H1 (cell line): ENCODE measurements around the gene ASTN1. TPM values are rescaled to one million over a fixed set of nuclear protein-coding genes. Genes with fewer than 3 reads are reported as not detected.

Experiments used
- CTCF ChIA-PET: fragments of 300-600 bp; sonication (Branson Sonifier 250); formaldehyde crosslinking; loops from one replicate; lab custom pipeline; 2021; ENCODE audit not compliant: partially characterized antibody; lab: Charles Lee
- POLR2A ChIA-PET: fragments of 300-600 bp; sonication (Branson Sonifier 250); formaldehyde crosslinking; loops from one replicate; lab custom pipeline; 2021; ENCODE audit warnings: inconsistent platforms; ENCODE audit not compliant: partially characterized antibody; lab: Charles Lee
- DNase-seq, 2 experiments: peaks; one replicate each; pipeline versions ENCODE4 v3.0.0 to v3.0.0-alpha.2; 2010 to 2022; ENCODE audit warnings: low spot score in 2 of 2, low read depth in 1 of 2, mixed read lengths in 1 of 2
- FAIRE-seq: peaks from 2 replicates; lab custom pipeline; 2011; peaks lifted over from hg19 to GRCh38; lab: Jason Lieb, UNC
- H2AFZ ChIP-seq: 2 replicates; pipeline ENCODE4 v1.8.1; 2012; ENCODE audit warnings: low read length, inconsistent platforms
- H2AK5ac ChIP-seq: 2 replicates; pipeline ENCODE4 v1.6.1; 2013; ENCODE audit warnings: low read depth, low read length
- H2BK120ac ChIP-seq: replicated peaks from 2 replicates; pipeline ENCODE3; 2013; ENCODE audit warnings: low read depth, low read length, inconsistent platforms
- H2BK12ac ChIP-seq: 2 replicates; pipeline ENCODE4 v1.6.1; 2013; ENCODE audit warnings: low read depth, low read length
- H2BK15ac ChIP-seq: 2 replicates; pipeline ENCODE4 v1.6.1; 2013; ENCODE audit warnings: low read length
- H2BK20ac ChIP-seq: 2 replicates; pipeline ENCODE4 v1.6.1; 2013; ENCODE audit warnings: low read length
- H2BK5ac ChIP-seq: 2 replicates; pipeline ENCODE4 v1.6.1; 2013; ENCODE audit warnings: low read depth, low read length
- H3K14ac ChIP-seq: 2 replicates; pipeline ENCODE4 v1.6.1; 2013; ENCODE audit warnings: inconsistent platforms; ENCODE audit not compliant: insufficient read length
- H3K18ac ChIP-seq: 2 replicates; pipeline ENCODE4 v1.6.1; 2013; ENCODE audit warnings: low read length; ENCODE audit errors: extremely low read depth
- H3K23ac ChIP-seq: 2 replicates; pipeline ENCODE4 v1.6.1; 2013; ENCODE audit warnings: inconsistent platforms; ENCODE audit not compliant: insufficient read length
- H3K23me2 ChIP-seq: 2 replicates; pipeline ENCODE4 v1.6.1; 2013; ENCODE audit warnings: low read depth, low read length
- H3K27ac ChIP-seq: 2 replicates; pipeline ENCODE4 v1.6.1; 2011; ENCODE audit warnings: low read depth, low read length, inconsistent platforms
- H3K27me3 ChIP-seq, 4 experiments: replicated peaks in 1 of 4; 1 replicate in 1 of 4; 2 replicates in 3 of 4; pipeline versions ENCODE4 v1.6.1 to v1.8.1; 2011 to 2013; ENCODE audit warnings: low read length in 3 of 4, mild to moderate bottlenecking in 3 of 4, inconsistent platforms in 2 of 4, mixed read lengths in 2 of 4, moderate library complexity in 1 of 4; ENCODE audit not compliant: control insufficient read depth in 3 of 4, insufficient read depth in 3 of 4; ENCODE audit errors: extremely low read depth in 1 of 4
- H3K36me3 ChIP-seq, 4 experiments: 2 replicates each; pipeline versions ENCODE4 v1.6.1 to v1.8.1; 2011 to 2013; ENCODE audit warnings: mild to moderate bottlenecking in 4 of 4, low read length in 3 of 4, moderate library complexity in 2 of 4, control low read depth in 1 of 4, inconsistent platforms in 1 of 4; ENCODE audit not compliant: insufficient read depth in 4 of 4, control insufficient read depth in 2 of 4
- H3K4ac ChIP-seq: replicated peaks from 2 replicates; pipeline ENCODE3; 2013; ENCODE audit warnings: low read length, low read depth, mixed read lengths, inconsistent platforms; ENCODE audit not compliant: insufficient read length
- H3K4me1 ChIP-seq, 4 experiments: replicated peaks in 1 of 4; 1 replicate in 1 of 4; 2 replicates in 3 of 4; pipeline versions ENCODE4 v1.6.1 to v1.8.1; 2011 to 2013; ENCODE audit warnings: low read length in 3 of 4, inconsistent platforms in 2 of 4, mixed read lengths in 1 of 4; ENCODE audit not compliant: insufficient read depth in 4 of 4, control insufficient read depth in 3 of 4
- H3K4me2 ChIP-seq, 2 experiments: 2 replicates each; pipeline versions ENCODE4 v1.6.1 to v1.8.1; 2011 to 2013; ENCODE audit warnings: low read depth in 2 of 2, low read length in 2 of 2, control low read depth in 1 of 2, inconsistent platforms in 1 of 2, mild to moderate bottlenecking in 1 of 2; ENCODE audit not compliant: insufficient read depth in 1 of 2
- H3K4me3 ChIP-seq, 4 experiments: fragments of 200-600, 300-600 bp in 1 of 4; sonication (generic), shearing (Covaris generic), sonication (Bioruptor Twin) in 1 of 4; 2 replicates each; pipeline versions ENCODE4 v1.5.1 to v1.8.1; 2011 to 2016; ENCODE audit warnings: low read length in 4 of 4, low read depth in 3 of 4, control low read depth in 2 of 4, inconsistent platforms in 2 of 4, mild to moderate bottlenecking in 2 of 4, mixed read lengths in 1 of 4, moderate library complexity in 1 of 4; ENCODE audit not compliant: insufficient read depth in 2 of 4; ENCODE audit errors: extremely low read depth in 1 of 4
- H3K56ac ChIP-seq: replicated peaks from 2 replicates; pipeline ENCODE3; 2013; ENCODE audit warnings: low read depth, mild to moderate bottlenecking, mixed read lengths, low read length, inconsistent platforms; ENCODE audit not compliant: insufficient read length
- H3K79me1 ChIP-seq: 2 replicates; pipeline ENCODE4 v1.6.1; 2013; ENCODE audit warnings: low read depth, low read length, control low read depth
- H3K79me2 ChIP-seq, 2 experiments: 2 replicates each; pipeline versions ENCODE4 v1.6.1 to v1.8.1; 2012 to 2013; ENCODE audit warnings: low read length in 2 of 2, mild to moderate bottlenecking in 2 of 2, inconsistent platforms in 1 of 2; ENCODE audit not compliant: insufficient read depth in 2 of 2, control insufficient read depth in 1 of 2
- H3K9ac ChIP-seq, 4 experiments: replicated peaks in 1 of 4; 1 replicate in 1 of 4; 2 replicates in 3 of 4; pipeline versions ENCODE4 v1.6.1 to v1.8.1; 2011 to 2013; ENCODE audit warnings: low read depth in 3 of 4, low read length in 3 of 4, control low read depth in 2 of 4, mild to moderate bottlenecking in 2 of 4, moderate library complexity in 2 of 4, inconsistent platforms in 1 of 4; ENCODE audit errors: extremely low read depth in 1 of 4
- H3K9me3 ChIP-seq, 2 experiments: 2 replicates each; pipeline versions ENCODE4 v1.6.1 to v1.8.1; 2012 to 2013; ENCODE audit warnings: mild to moderate bottlenecking in 2 of 2, moderate library complexity in 2 of 2, control low read depth in 1 of 2, inconsistent platforms in 1 of 2, low read depth in 1 of 2, low read length in 1 of 2, mixed read lengths in 1 of 2; ENCODE audit not compliant: insufficient read depth in 2 of 2
- H4K20me1 ChIP-seq, 2 experiments: replicated peaks in 1 of 2; 2 replicates each; pipeline versions ENCODE3 to v1.8.1; 2011 to 2013; ENCODE audit warnings: inconsistent platforms in 2 of 2, low read length in 2 of 2, mild to moderate bottlenecking in 1 of 2; ENCODE audit not compliant: insufficient read depth in 2 of 2, control insufficient read depth in 1 of 2
- H4K5ac ChIP-seq: 2 replicates; pipeline ENCODE4 v1.6.1; 2013; ENCODE audit warnings: low read length, low read depth, mixed read lengths, inconsistent platforms; ENCODE audit not compliant: insufficient read length
- H4K8ac ChIP-seq: 2 replicates; pipeline ENCODE4 v1.8.0; 2013; ENCODE audit warnings: mild to moderate bottlenecking, moderate library complexity, low read length, inconsistent platforms; ENCODE audit not compliant: insufficient read depth; ENCODE audit errors: extremely low read depth
- H4K91ac ChIP-seq: replicated peaks from 2 replicates; pipeline ENCODE3; 2013; ENCODE audit warnings: low read length, mixed read lengths, inconsistent platforms; ENCODE audit not compliant: insufficient read length
- BRCA1 ChIP-seq: IDR thresholded peaks from 2 replicates; pipeline ENCODE4 v1.6.1; 2012; ENCODE audit warnings: low read depth, low read length, improper control_type of control experiment
- CTBP2 ChIP-seq: IDR thresholded peaks from 2 replicates; pipeline ENCODE4 v1.7.0; 2011; ENCODE audit warnings: borderline replicate concordance, mild to moderate bottlenecking, moderate library complexity, mixed read lengths, low read length; ENCODE audit not compliant: insufficient read depth, insufficient read length
- EZH2 ChIP-seq: fragments of 200-600 bp; sonication (generic); IDR thresholded peaks from 2 replicates; pipeline ENCODE4 v1.7.1; 2012; ENCODE audit warnings: low read depth, mild to moderate bottlenecking, moderate library complexity, low read length, inconsistent platforms; ENCODE audit not compliant: severe bottlenecking
- GTF2F1 ChIP-seq: IDR thresholded peaks from 2 replicates; pipeline ENCODE4 v1.6.1; 2012; ENCODE audit warnings: low read depth, low read length, improper control_type of control experiment, borderline replicate concordance
- HDAC6 ChIP-seq: IDR thresholded peaks from one replicate; pipeline ENCODE4 v1.7.1; 2012; ENCODE audit warnings: low read depth, mild to moderate bottlenecking, inconsistent platforms, low read length, moderate library complexity
- POLR2A ChIP-seq, 2 experiments: IDR thresholded peaks; 1 replicate in 1 of 2; 2 replicates in 1 of 2; pipeline ENCODE4 v1.6.1; 2011; ENCODE audit warnings: low read depth in 2 of 2, low read length in 2 of 2, mild to moderate bottlenecking in 2 of 2; ENCODE audit errors: control extremely low read depth in 1 of 2
- RBBP5 ChIP-seq: IDR thresholded peaks from 2 replicates; pipeline ENCODE4 v1.7.1; 2012; ENCODE audit warnings: low read depth, mild to moderate bottlenecking, inconsistent platforms, low read length, moderate library complexity, borderline replicate concordance
- RFX5 ChIP-seq: IDR thresholded peaks from 2 replicates; pipeline ENCODE4 v1.6.1; 2011; ENCODE audit warnings: low read depth, low read length, improper control_type of control experiment, borderline replicate concordance
- SIRT6 ChIP-seq: IDR thresholded peaks from one replicate; pipeline ENCODE4 v1.7.1; 2012; ENCODE audit warnings: low read length, inconsistent platforms
- SP1 ChIP-seq: IDR thresholded peaks from 2 replicates; pipeline ENCODE4 v1.6.1; 2011; ENCODE audit warnings: low read depth, low read length
- SP4 ChIP-seq: IDR thresholded peaks from 2 replicates; pipeline ENCODE4 v1.6.1; 2012; ENCODE audit warnings: low read length, inconsistent platforms
- TAF1 ChIP-seq: IDR thresholded peaks from 2 replicates; pipeline ENCODE4 v1.6.1; 2011; ENCODE audit warnings: mild to moderate bottlenecking, low read depth, low read length
- TBP ChIP-seq: IDR thresholded peaks from 2 replicates; pipeline ENCODE4 v1.6.1; 2011; ENCODE audit warnings: low read depth, low read length, improper control_type of control experiment
- TCF12 ChIP-seq: IDR thresholded peaks from 2 replicates; pipeline ENCODE4 v1.6.1; 2011; ENCODE audit warnings: low read depth, mild to moderate bottlenecking, low read length
- TEAD4 ChIP-seq: IDR thresholded peaks from 2 replicates; pipeline ENCODE4 v1.6.1; 2012; ENCODE audit warnings: low read depth, low read length, inconsistent platforms, mixed read lengths
- YY1 ChIP-seq: IDR thresholded peaks from 2 replicates; pipeline ENCODE4 v1.6.1; 2011; ENCODE audit warnings: low read depth, mild to moderate bottlenecking, low read length
- polyA plus RNA-seq, 7 experiments: library from polyadenylated mRNA; depleted of rRNA in 3 of 7; stranded (reverse) in 5 of 7; unstranded in 2 of 7; fragments of >200 nt in 5 of 7; fragments of 200-250 nt in 2 of 7; gene quantifications; 1 replicate in 5 of 7; 2 replicates in 1 of 7; 4 replicates in 1 of 7; pipeline versions ENCODE4 v1.2.1 to v1.2.3, GENCODE V29; 2011 to 2013; ENCODE audit warnings: missing spikeins in 2 of 7, mixed read lengths in 2 of 7
- total RNA-seq: library from RNA; stranded (reverse); fragmentation: NEBNext Ultra II Directional; extraction: Animal tissue kit (Norgen Biotek cat#: 25700); gene quantifications from 2 replicates; pipeline ENCODE4 v1.2.1, GENCODE V29; 2021

The ASTN1 gene
- total and polyA plus RNA-seq, 2 of the 8 experiments (the other 6 are each of a cell fraction or from before 2014, with no cell fraction given): 2.9 to 4.1 TPM

DNA sequence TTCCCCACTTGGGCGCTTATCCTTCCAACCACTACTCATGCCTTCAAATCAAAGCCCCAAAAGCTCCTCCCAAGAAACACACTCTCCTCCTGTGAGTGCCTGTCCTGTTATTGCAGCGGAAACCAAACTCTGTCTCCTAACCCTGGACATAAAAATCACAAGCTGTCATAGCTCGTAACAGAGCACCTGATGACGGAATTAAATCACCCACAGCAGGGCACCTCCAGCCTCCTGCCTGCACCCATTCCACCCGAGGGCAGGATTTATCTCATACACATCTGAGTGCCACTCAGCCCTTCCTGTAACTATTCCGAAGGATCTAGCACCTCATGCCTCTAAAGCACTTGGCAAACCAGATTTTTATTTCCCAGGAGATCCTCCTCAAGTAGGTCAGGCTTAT lies 100.9 kb downstream of the ASTN1 start (continued):
- no peak for TF ChIP-seq SP4
- TF ChIP-seq, all 59 proteins: peak for 0

DNA sequence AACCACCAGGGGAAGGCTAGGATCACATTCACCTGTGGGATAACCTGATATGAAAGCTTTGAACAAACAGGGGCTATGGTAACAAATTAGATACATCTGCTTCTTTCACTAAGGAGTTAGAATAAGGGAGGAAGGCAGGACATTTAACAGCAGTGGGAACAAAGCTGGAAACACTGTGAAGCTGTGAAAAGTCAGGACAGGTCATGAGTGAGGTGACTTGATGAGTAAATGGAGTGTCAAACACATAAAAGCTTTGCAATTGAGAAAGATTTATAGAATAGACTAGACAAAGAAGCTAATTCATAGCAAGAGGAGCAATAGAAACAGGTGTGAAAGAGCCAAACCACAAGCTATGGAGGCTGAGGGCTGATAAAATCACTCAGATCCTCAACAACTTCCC lies 110.0 kb downstream of the ASTN1 start:
- ChIA-PET CTCF (interaction anchor here (1.0 to 1.1 kb wide), 2 partner anchors 107 to 118 kb away, joined by 3 to 4 read pairs; no protein-coding TSS in a partner anchor), POLR2A (no interaction called here)
- H3K23ac ChIP-seq: no peak overlapping the region
- H4K91ac ChIP-seq: no peak overlapping the region
- H2AK5ac ChIP-seq: no peak overlapping the region
- no peak overlapping the region for H4K8ac ChIP-seq
- no peak overlapping the region for H3K27ac ChIP-seq
- H3K9ac ChIP-seq: no peak overlapping the region
- H3K27me3 ChIP-seq: no peaks in the 10 kb centered on the region
- H2BK15ac ChIP-seq: no peak overlapping the region
- no peak overlapping the region for H4K5ac ChIP-seq
- H3K4me1 ChIP-seq: no peaks in the 10 kb centered on the region
- H3K36me3 ChIP-seq: no peaks in the 10 kb centered on the region; a peak in 1 of 8 replicates
- no peak overlapping the region for H3K14ac ChIP-seq
- H3K79me1 ChIP-seq: no peaks in the 10 kb centered on the region; the same call in 1 of the 2 replicates
- no peak overlapping the region for H2BK5ac ChIP-seq
- no peak for FAIRE-seq
- no peak for DNase-seq
- no peaks in the 10 kb centered on the region for H4K20me1 ChIP-seq
- no peaks in the 10 kb centered on the region for H3K23me2 ChIP-seq
- H3K79me2 ChIP-seq: no peaks in the 10 kb centered on the region
- H2BK120ac ChIP-seq: no peak overlapping the region
- no peak overlapping the region for H3K4ac ChIP-seq
- no peak overlapping the region for H3K56ac ChIP-seq
- no peak overlapping the region for H3K4me3 ChIP-seq
- no peak overlapping the region for H2BK12ac ChIP-seq
- no peaks in the 10 kb centered on the region for H3K9me3 ChIP-seq
- H2BK20ac ChIP-seq: no peak overlapping the region
- no peak overlapping the region for H3K18ac ChIP-seq
- no peak overlapping the region for H2AFZ ChIP-seq
- H3K4me2 ChIP-seq: no peak overlapping the region
- TF ChIP-seq TEAD4 (no peak), RBBP5 (no peak), TCF12 (no peak), HDAC6 (no peak), CTBP2 (no peak), SP1 (no peak), POLR2A (IDR thresholded peaks at IDR 0.05; ENCODE audit: control extremely low read depth in 1 of 2, low read depth in 2 of 2, low read length in 2 of 2) (no peak), TAF1 (no peak), YY1 (no peak), TBP (no peak), SIRT6 (no peak), BRCA1 (no peak), EZH2 (no peak), GTF2F1 (no peak), RFX5 (no peak)
